GM23338 (cell line): ENCODE data around the gene CCDC63.

Source experiments
- CREB1 ChIP-seq: fragments of 250-450 bp; sonication (Bioruptor Pico); IDR thresholded peaks from 2 replicates; pipeline ENCODE4 v1.5.0; 2020; ENCODE audit warnings: low read depth, mild to moderate bottlenecking, moderate library complexity
- CTCF ChIP-seq, 2 experiments: fragments of 200-600 bp in 1 of 2; sonication (generic) in 1 of 2; conservative IDR thresholded peaks; 2 replicates each; pipeline versions ENCODE4 v1.5.1 to v1.6.1; 2016 to 2017; ENCODE audit warnings: antibody characterized with exemption in 2 of 2, low read depth in 2 of 2, mild to moderate bottlenecking in 2 of 2, moderate library complexity in 1 of 2
- ETS1 ChIP-seq: IDR thresholded peaks from 2 replicates; pipeline ENCODE4 v1.6.1; 2016; ENCODE audit warnings: antibody characterized with exemption
- EZH2 ChIP-seq: fragments of 200-600 bp; sonication (generic); IDR thresholded peaks from one replicate; pipeline ENCODE4 v1.8.0; 2017; ENCODE audit warnings: antibody characterized with exemption, mild to moderate bottlenecking, low read depth; ENCODE audit not compliant: unreplicated experiment
- EZH2phosphoT487 ChIP-seq: fragments of 200-600 bp; sonication (generic); IDR thresholded peaks from one replicate; pipeline ENCODE4 v1.8.1; 2018; ENCODE audit warnings: antibody characterized with exemption; ENCODE audit not compliant: unreplicated experiment
- NANOG ChIP-seq: IDR thresholded peaks from 2 replicates; pipeline ENCODE4 v1.6.1; 2016; ENCODE audit warnings: antibody characterized with exemption, borderline replicate concordance
- POLR2AphosphoS5 ChIP-seq: IDR thresholded peaks from 2 replicates; pipeline ENCODE4 v1.6.1; 2016; ENCODE audit warnings: antibody characterized with exemption, low read depth
- REST ChIP-seq: IDR thresholded peaks from one replicate; pipeline ENCODE4 v1.6.1; 2018; ENCODE audit warnings: antibody characterized with exemption; ENCODE audit not compliant: unreplicated experiment
- STAT1 ChIP-seq: IDR thresholded peaks from one replicate; pipeline ENCODE4 v1.6.1; 2016; ENCODE audit warnings: antibody characterized with exemption; ENCODE audit not compliant: unreplicated experiment
- ZNF462 ChIP-seq: fragments of 250-450 bp; sonication (Bioruptor Pico); IDR thresholded peaks from 2 replicates; pipeline ENCODE4 v1.5.0; 2020; ENCODE audit warnings: mild to moderate bottlenecking, moderate library complexity

- TF ChIP-seq CTCF (conservative IDR thresholded peaks at IDR 0.05; ENCODE audit: low read depth in 2 of 2) (no peak), EZH2phosphoT487 (no peak), REST (no peak), POLR2AphosphoS5 (no peak), CREB1 (CRISPR knock-in tag) (no peak), ETS1 (no peak), EZH2 (no peak), STAT1 (no peak), ZNF462 (CRISPR knock-in tag) (no peak), NANOG (no peak)
Measured at GRCh38 chr12:110822821-110823415, 23.9 kb upstream of the CCDC63 start.
